PC-9 (cell line): ENCODE data around the gene ZSCAN5A. TPM values are rescaled to one million over a fixed set of nuclear protein-coding genes. Genes with fewer than 3 reads are reported as not detected.

Experiments
- Bru-seq: library from RNA; stranded (reverse); fragments of 400-500 nt; gene quantifications from one replicate; lab custom pipeline; 2021; lab: Mats Ljungman, UMichigan
- BruChase-seq, 2 experiments: library from RNA; stranded (reverse); fragments of 400-500 nt; gene quantifications; one replicate each; lab custom pipeline; 2021; lab: Mats Ljungman, UMichigan
- BruUV-seq: library from RNA; stranded (reverse); fragments of 400-500 nt; replicated peaks from 2 replicates; lab custom pipeline; 2021; lab: Mats Ljungman, UMichigan
- CTCF ChIA-PET: fragments of 300-600 bp; sonication (Branson Sonifier 250); formaldehyde crosslinking; loops from one replicate; lab custom pipeline; 2022; ENCODE audit warnings: antibody characterized with exemption; lab: Charles Lee
- POLR2A ChIA-PET: fragments of 300-600 bp; sonication (Branson Sonifier 250); formaldehyde crosslinking; loops from one replicate; lab custom pipeline; 2022; ENCODE audit warnings: antibody characterized with exemption; ENCODE audit not compliant: unreplicated experiment; lab: Charles Lee
- DNase-seq, 2 experiments: peaks; one replicate each; pipeline versions ENCODE4 v3.0.0 to v3.0.0-alpha.2; 2015 to 2022; ENCODE audit warnings: mixed read lengths in 1 of 2
- H2AFZ ChIP-seq: fragments of 200-600 bp; sonication (generic); 2 replicates; pipeline ENCODE4 v1.8.1; 2017; ENCODE audit warnings: antibody characterized with exemption
- H3F3A ChIP-seq: fragments of 200-600 bp; sonication (generic); 2 replicates; pipeline ENCODE4 v1.8.1; 2017; ENCODE audit warnings: antibody characterized with exemption, mild to moderate bottlenecking, low read depth; ENCODE audit not compliant: insufficient read depth
- H3K27ac ChIP-seq: fragments of 200-600 bp; sonication (generic); 2 replicates; pipeline ENCODE4 v1.6.1; 2016; ENCODE audit warnings: mixed run types
- H3K27me3 ChIP-seq: fragments of 200-600 bp; sonication (generic); 2 replicates; pipeline ENCODE4 v1.6.1; 2016; ENCODE audit warnings: low read depth, mixed run types; ENCODE audit not compliant: insufficient read depth
- H3K36me3 ChIP-seq: fragments of 200-600 bp; sonication (generic); 2 replicates; pipeline ENCODE4 v1.6.1; 2016; ENCODE audit warnings: low read depth, mixed run types
- H3K4me1 ChIP-seq: fragments of 200-600 bp; sonication (generic); replicated peaks from 2 replicates; pipeline ENCODE4 v1.6.1; 2016; ENCODE audit warnings: mixed run types; ENCODE audit not compliant: insufficient read depth
- H3K4me2 ChIP-seq: fragments of 200-600 bp; sonication (generic); 2 replicates; pipeline ENCODE4 v1.6.1; 2017; ENCODE audit warnings: mixed run types
- H3K4me3 ChIP-seq: fragments of 200-600 bp; sonication (generic); 2 replicates; pipeline ENCODE4 v1.6.1; 2016; ENCODE audit warnings: mixed run types
- H3K79me2 ChIP-seq: fragments of 200-600 bp; sonication (generic); 2 replicates; pipeline ENCODE4 v1.6.1; 2017; ENCODE audit warnings: low read depth, mixed run types
- H3K9me2 ChIP-seq: fragments of 200-600 bp; sonication (generic); 2 replicates; pipeline ENCODE4 v1.8.1; 2017; ENCODE audit warnings: mild to moderate bottlenecking; ENCODE audit not compliant: insufficient read depth
- H3K9me3 ChIP-seq: fragments of 200-600 bp; sonication (generic); 2 replicates; pipeline ENCODE4 v1.8.1; 2016; ENCODE audit warnings: low read depth; ENCODE audit not compliant: insufficient read depth
- H4K20me1 ChIP-seq: fragments of 200-600 bp; sonication (generic); 2 replicates; pipeline ENCODE4 v1.8.1; 2017; ENCODE audit not compliant: insufficient read depth
- CTCF ChIP-seq: fragments of 200-600 bp; sonication (generic); conservative IDR thresholded peaks from 2 replicates; pipeline ENCODE4 v1.6.1; 2017; ENCODE audit warnings: mixed run types, antibody characterized with exemption, mild to moderate bottlenecking, moderate library complexity
- EZH2 ChIP-seq: fragments of 200-600 bp; sonication (generic); IDR thresholded peaks from 2 replicates; pipeline ENCODE4 v1.8.0; 2017; ENCODE audit warnings: antibody characterized with exemption, low read depth
- intact Hi-C: fragments of 100-400 bp; cut with micrococcal nuclease; formaldehyde crosslinking; loops from one replicate; pipeline ENCODE4 v1.10.0; 2022; ENCODE audit not compliant: unreplicated experiment
- long read RNA-seq: library from polyadenylated mRNA; stranded (forward); transcript quantifications from one replicate; pipeline ENCODE4 v2.0.0, GENCODE V29; 2022
- total RNA-seq: library from RNA; stranded (reverse); gene quantifications from 2 replicates; pipeline ENCODE4 v1.2.3, GENCODE V29; 2021

Gene ZSCAN5A
- total RNA-seq: 20.5 and 23.6 TPM in 2 replicates
- Bru-seq, nascent RNA: percentile 67 among the genes with signal in this experiment
- percentile 70 among the genes with signal in this experiment for BruChase-seq, experiment 1, labeled RNA remaining after a 2-hour chase
- percentile 51 among the genes with signal in this experiment for BruChase-seq, experiment 2, labeled RNA remaining after a 6-hour chase
- long read RNA-seq, partial matches to known transcripts: 1 of 21 reads
- long read RNA-seq, other reads (novel, unspliced or antisense): 16 of 21 reads

- Histone ChIP-seq H3F3A (peaks cover 16% of the 10 kb centered on the region), H3K27me3 (peaks cover 2% of the 10 kb centered on the region; the same call in 1 of the 2 replicates), H2AFZ (peak within 1 kb of the TSS; percentile 90), H3K4me2 (peak within 1 kb of the TSS; percentile 94), H3K4me3 (peak within 1 kb of the TSS; percentile 77), H3K27ac (peak within 1 kb of the TSS; percentile 88), H3K9me2 (no peaks in the 10 kb centered on the region), H4K20me1 (no peaks in the 10 kb centered on the region), H3K36me3 (peaks cover 8% of the 10 kb centered on the region; the same call in 1 of the 2 replicates), H3K4me1 (peaks cover 15% of the 10 kb centered on the region), H3K79me2 (peaks cover 12% of the 10 kb centered on the region; the same call in 1 of the 2 replicates), H3K9me3 (no peaks in the 10 kb centered on the region)
- ChIA-PET POLR2A (interaction anchor here (0.6 to 0.7 kb wide), 4 partner anchors 144 to 857 kb away, joined by 3 to 20 read pairs (median 14); no protein-coding TSS in a partner anchor), CTCF (interaction anchor here (0.5 to 1.1 kb wide), 3 partner anchors 19 to 1386 kb away, joined by 3 to 10 read pairs (median 3); no protein-coding TSS in a partner anchor)
- peak; percentile 90 to 97 for DNase-seq
- intact Hi-C loops: loop anchor here (1.0 to 2.0 kb wide), 4 partner anchors 78 to 223 kb away; partner anchors contain the start of genes ZNF444, ZNF582 and ZNF787
- BruUV-seq: no TSS peak
- no peak for TF ChIP-seq EZH2
- no peak for TF ChIP-seq CTCF
These were observed at the start of gene ZSCAN5A for GRCh38 chr19:56314381-56315076. Gene ZSCAN5A, minus strand, starts transcription at chr19:56314839. Its CDS starts 89,793 bp downstream, at chr19:56225046.

GRCh38 chr19:56360841-56361240 is 46.2 kb upstream of the ZSCAN5A start:
- H4K20me1 ChIP-seq: no peaks in the 10 kb centered on the region
- H3K27me3 ChIP-seq: peaks cover 17% of the 10 kb centered on the region
- no peak overlapping the region for H3K4me3 ChIP-seq
- no peak overlapping the region for H3K4me2 ChIP-seq
- H3K4me1 ChIP-seq: no peaks in the 10 kb centered on the region
- no peak overlapping the region for H2AFZ ChIP-seq
- H3K9me2 ChIP-seq: no peaks in the 10 kb centered on the region
- H3K79me2 ChIP-seq: no peaks in the 10 kb centered on the region
- ChIA-PET POLR2A (no interaction called here), CTCF (no interaction called here)
- H3K36me3 ChIP-seq: no peaks in the 10 kb centered on the region
- BruUV-seq: no TSS peak
- no peak overlapping the region for H3K27ac ChIP-seq
- H3F3A ChIP-seq: no peaks in the 10 kb centered on the region
- no peak for DNase-seq
- TF ChIP-seq EZH2 (no peak), CTCF (no peak)
- H3K9me3 ChIP-seq: peaks cover 14% of the 10 kb centered on the region
- intact Hi-C loops: no loop called here

GRCh38 chr19:56356944-56357343 is 42.3 kb upstream of the ZSCAN5A start:
- Histone ChIP-seq H3K4me2 (no peak overlapping the region), H3K27ac (no peak overlapping the region), H3K4me1 (no peaks in the 10 kb centered on the region), H4K20me1 (no peaks in the 10 kb centered on the region), H3F3A (no peaks in the 10 kb centered on the region), H3K9me2 (no peaks in the 10 kb centered on the region), H3K27me3 (peaks cover 32% of the 10 kb centered on the region), H2AFZ (no peak overlapping the region), H3K4me3 (no peak overlapping the region), H3K79me2 (no peaks in the 10 kb centered on the region), H3K36me3 (no peaks in the 10 kb centered on the region), H3K9me3 (peaks cover 3% of the 10 kb centered on the region; the same call in 1 of the 2 replicates)
- ChIA-PET CTCF (no interaction called here), POLR2A (no interaction called here)
- no TSS peak for BruUV-seq
- TF ChIP-seq CTCF: no peak
- TF ChIP-seq EZH2: no peak
- intact Hi-C loops: no loop called here
- DNase-seq: no peak
